Loucy (cell line): Measurements from ENCODE around the gene SLC9A9.

Source experiments
- EZH2phosphoT487 ChIP-seq: fragments of 200-600 bp; IDR thresholded peaks from 2 replicates; pipeline ENCODE4 v1.6.1; 2018; ENCODE audit warnings: antibody characterized with exemption, mild to moderate bottlenecking, moderate library complexity, borderline replicate concordance
- TF ChIP-seq, protein P1 (sequence below): fragments of 200-600 bp; sonication (generic); conservative IDR thresholded peaks from 2 replicates; pipeline ENCODE4 v1.5.1; 2014; ENCODE audit warnings: mild to moderate bottlenecking, antibody characterized with exemption, low read length

DNA sequence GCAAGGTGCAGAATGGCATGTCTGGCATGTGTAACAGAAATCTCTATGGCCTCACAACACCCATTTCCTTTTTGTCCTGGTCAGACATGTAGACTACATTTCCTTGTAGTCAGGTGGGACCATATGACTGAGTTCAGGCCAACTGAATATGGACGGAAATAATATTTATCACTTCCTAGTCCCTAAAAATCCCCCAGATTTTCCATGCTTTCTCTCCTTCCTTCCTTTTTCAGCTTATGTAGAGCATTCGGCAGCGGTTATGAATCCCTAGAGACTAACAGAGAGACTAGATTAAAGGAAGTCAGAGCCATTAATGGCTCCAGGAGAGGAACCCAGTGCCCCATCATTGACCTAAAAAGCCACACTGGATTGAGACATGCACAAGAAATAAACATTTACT lies 35.8 kb downstream of the SLC9A9 start:
- TF ChIP-seq, protein P1, sequence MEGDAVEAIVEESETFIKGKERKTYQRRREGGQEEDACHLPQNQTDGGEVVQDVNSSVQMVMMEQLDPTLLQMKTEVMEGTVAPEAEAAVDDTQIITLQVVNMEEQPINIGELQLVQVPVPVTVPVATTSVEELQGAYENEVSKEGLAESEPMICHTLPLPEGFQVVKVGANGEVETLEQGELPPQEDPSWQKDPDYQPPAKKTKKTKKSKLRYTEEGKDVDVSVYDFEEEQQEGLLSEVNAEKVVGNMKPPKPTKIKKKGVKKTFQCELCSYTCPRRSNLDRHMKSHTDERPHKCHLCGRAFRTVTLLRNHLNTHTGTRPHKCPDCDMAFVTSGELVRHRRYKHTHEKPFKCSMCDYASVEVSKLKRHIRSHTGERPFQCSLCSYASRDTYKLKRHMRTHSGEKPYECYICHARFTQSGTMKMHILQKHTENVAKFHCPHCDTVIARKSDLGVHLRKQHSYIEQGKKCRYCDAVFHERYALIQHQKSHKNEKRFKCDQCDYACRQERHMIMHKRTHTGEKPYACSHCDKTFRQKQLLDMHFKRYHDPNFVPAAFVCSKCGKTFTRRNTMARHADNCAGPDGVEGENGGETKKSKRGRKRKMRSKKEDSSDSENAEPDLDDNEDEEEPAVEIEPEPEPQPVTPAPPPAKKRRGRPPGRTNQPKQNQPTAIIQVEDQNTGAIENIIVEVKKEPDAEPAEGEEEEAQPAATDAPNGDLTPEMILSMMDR = no peak
- no peak for TF ChIP-seq EZH2phosphoT487
